Measurements from ENCODE around the gene EBF4.
"Not testable (repeated sequence)": the region's sequence is repeated elsewhere in the genome, so short reads cannot be mapped to it uniquely, and the experiment has no call there.

Gene EBF4

GRCh38 chr20:2759603-2760296 lies 67.2 kb downstream of the EBF4 start:
- no peak for DNase-seq

DNA sequence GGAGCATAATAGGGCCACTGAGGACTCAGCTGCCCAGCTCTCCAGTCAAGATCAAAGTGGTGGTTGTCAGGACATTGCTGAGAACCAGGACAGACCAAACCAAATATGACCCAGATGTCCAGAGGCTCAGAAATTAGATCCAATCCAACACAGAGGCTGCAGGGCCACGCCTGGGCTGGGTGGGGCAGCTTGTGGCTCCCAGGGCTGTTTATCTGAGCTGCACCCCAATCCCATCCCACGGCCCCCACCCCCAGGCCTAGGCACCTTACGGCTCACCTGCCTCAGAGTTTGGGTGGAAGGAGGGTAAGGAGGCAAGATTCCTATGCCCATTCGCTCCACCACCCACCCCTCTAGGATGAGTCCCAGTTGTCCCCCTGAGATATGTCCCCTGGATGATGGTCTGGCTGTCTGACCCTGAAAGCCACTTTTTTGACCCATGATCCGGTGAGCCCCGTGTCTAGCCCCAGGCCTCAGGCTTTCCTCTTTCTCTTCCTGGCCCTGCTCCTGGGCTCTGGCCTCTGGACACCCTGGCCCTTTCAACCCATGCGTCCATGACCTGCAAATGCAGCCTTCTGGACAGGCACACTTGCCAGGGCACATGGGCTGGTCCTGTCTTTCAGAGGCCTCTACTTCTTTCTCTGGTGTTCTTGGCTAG lies 67.8 kb downstream of the EBF4 start:
- no peak for DNase-seq

DNA sequence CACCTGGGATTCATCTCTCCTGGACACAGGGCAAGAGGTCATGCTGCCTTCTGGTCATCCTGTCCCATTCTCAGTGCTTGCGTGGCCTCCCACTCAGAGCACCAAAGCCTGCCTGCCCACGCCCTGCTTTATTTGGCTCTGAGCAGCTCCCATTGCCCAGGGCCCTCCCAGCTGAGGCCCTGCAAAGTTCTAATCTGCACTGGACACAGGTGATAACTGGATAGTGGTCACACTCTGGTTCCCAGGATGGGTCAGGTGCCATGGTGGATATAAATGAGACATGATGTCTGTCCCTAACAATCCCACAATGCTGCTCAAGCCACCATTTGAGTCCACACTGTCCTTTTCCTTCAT lies 68.3 kb downstream of the EBF4 start:
- DNase-seq, result no peak

DNA sequence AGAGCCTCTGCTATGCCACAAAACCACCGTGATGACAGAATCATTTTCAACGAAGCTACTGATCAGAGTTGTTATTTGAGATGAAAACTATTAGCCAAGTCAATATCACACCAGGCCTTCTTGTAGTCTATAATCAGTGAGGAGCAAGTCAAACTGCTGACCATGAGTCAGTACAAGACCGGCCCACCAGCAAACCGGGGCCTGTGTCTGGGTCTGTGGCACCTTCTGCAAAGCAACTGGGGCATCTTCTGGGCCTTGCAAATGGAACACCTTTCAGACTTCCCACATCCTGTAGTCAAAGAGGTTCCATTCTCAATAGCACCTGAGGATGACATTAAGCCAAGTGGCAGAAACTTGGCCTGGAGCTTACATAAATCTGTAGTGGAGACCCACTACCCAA lies 69.3 kb downstream of the EBF4 start:
- DNase-seq, result no peak

- no peak for DNase-seq
Measured at GRCh38 chr20:2762578-2763131, 70.1 kb downstream of the EBF4 start.

DNA sequence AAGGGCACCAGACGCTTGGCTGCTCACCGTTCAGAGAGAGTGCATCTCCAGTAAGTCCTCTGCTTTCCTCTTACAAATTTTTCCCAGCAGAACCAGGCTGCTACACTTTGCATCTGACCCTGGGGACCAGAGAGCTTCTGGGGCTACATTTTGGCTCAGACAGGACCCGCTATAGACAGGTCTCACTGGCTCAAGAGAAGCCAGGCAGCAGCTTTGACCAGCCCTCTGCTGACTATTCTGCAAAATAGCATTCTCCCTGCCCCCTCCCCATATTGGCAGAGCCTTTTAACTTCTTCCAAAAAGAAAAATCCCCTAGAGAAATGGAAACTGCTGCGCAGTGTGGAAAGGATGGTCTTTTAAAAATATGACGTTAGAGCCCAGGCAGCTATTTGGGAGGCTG lies 70.6 kb downstream of the EBF4 start:
- DNase-seq, result no peak

DNA sequence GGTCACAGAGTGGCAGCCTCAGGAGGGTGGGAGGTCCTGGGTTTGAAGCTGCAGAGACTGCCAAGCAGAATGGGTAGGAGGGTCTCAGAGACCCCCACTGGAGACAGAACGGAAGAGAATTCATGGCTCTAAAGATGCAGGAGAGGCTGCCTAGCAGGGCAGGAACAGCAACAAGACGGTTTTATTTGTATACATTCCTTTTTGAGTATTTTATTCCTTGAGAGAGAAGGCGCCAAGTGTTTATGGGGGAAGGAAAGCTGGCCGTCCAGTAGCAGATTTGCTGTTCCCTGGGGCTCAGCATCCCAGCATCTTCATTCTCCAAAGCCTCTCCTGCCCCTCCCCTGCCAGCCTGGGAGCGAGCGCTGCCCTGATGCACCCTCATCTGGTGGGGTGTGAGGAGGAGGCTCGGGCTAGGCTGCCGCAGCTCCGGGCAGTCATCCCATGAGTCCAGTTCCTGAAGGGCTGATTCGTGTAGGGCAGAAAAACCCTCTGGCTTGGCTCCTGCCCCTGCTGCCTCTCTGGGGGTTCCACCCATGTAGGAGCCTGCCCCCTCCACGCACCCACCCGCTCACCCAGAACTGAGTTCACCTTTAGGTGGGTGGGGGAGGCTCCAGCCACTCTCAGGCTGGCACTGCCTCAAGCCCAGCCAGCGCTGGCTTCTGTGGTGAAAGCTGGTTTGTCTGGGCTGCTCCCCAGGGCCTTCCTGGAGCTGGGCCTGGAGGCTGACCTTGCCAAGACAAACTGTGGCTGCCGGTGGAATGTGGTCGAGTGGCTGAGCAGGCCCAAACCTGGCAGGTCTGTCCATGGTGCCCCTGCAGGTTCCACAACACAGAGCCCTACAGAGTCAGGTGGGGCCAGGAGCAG lies 75.4 kb downstream of the EBF4 start:
- DNase-seq, result peak; percentile 83

DNA sequence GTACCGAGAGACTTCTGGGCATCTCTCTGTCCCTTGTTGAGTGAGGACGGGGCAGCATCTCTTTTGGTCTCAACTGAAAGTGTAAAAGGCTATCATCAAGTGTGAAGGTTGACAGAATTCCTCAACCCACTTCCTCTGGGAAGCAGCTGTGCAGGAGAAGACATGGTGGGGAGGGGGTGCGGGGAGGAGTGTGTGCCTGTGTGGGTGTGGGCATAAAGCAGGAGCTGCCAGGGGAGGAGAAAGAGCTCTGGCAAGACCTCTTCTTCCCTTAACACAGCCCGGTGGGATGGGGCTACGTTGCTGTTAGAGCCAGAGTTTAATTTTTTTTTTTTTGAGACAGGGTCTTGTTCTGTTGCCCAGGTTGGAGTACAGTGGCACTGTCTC lies 76.0 kb downstream of the EBF4 start:
- no peak for DNase-seq

- DNase-seq, result not testable (repeated sequence)
Measured at GRCh38 chr20:2770091-2770490, 77.5 kb downstream of the EBF4 start.

GRCh38 chr20:2771631-2772080 lies 79.1 kb downstream of the EBF4 start:
- DNase-seq, result no peak

DNA sequence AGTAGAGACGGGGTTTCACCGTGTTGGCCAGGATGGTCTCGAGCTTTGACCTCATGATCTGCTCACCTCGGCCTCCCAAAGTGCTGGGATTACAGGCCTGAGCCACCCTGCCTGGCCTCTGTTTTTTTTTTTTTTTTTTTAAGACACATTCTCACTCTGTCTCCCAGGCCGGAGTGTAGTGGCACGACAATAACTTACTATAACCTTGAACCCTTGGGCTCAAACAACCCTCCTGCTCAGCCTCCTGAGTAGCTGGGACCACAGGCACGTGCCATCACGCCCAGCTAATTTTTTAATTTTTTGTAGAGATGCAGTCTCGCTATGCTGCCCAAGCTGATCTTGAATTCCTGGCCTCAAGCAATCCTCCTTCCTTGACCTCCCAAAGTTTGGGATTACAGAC lies 81.2 kb downstream of the EBF4 start:
- no peak for DNase-seq

DNA sequence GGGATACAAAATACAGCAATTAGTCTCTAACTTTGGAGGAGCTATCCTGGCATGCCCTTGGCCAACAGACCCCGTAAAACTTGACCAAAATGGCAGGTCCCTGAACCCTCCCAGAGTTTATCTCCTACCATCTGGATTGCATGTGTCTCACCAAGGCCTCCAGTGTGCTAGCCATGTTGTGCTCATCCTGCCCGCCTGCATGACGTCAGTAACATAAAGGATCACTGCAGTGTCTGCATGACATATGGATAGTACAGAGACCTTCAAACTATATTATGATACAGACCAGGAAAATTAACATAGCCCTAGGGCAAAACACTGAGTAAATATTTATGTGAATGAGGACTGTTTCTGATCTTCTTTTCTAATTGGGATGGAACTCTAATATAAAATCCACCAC lies 82.6 kb downstream of the EBF4 start:
- DNase-seq, result no peak

- no peak for DNase-seq
Measured at GRCh38 chr20:2778602-2779321, 86.2 kb downstream of the EBF4 start.

- DNase-seq, result no peak
Measured at GRCh38 chr20:2780948-2781347, 88.4 kb downstream of the EBF4 start.

DNA sequence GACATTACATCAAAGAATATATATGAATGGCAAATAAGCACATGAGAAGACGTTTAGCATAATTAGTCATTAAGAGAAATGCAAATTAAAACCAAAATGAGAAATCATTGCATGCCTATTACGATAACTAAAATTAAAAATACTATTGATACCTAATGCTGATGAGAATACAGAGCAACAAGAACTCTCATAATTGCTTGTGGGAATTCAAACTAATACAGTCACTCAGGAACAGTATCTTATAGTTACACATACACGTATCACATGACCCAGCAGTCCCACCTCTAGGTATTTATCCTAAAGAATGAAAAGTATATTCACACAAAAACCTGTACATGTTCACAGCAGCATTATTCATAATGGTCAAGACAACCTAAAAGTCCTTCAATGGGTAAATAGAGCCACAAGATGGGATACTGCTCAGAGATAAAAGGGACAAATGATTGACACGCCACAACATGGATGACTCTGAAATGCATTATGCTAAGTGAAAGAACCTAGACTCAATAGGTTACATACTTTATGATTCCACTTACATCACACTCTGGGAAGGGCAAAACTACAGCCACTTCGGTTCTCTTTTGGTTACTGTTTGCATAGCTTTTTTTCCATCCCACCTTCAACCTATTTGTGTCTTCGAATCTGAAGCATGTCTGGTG lies 91.5 kb downstream of the EBF4 start:
- DNase-seq, result no peak

DNA sequence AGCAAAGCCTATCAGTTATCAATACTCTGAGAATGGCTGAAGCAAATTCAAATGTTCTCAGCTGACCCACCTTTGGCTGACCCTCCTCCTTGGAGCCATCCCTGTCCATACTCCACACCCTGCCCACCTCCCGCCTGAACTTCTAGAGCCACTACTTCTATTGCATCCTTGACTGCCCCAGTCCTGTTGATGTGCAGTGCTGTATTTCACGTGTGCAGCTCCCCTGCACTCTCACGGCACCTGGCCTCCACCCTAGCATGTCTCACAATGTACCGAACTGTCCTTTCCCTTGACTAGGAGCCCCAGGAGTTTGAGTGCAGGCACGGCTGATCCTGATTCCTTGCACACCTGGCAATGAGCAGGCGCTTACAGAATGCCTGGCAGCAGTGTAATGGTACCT lies 100.9 kb downstream of the EBF4 start:
- DNase-seq, result no peak

DNA sequence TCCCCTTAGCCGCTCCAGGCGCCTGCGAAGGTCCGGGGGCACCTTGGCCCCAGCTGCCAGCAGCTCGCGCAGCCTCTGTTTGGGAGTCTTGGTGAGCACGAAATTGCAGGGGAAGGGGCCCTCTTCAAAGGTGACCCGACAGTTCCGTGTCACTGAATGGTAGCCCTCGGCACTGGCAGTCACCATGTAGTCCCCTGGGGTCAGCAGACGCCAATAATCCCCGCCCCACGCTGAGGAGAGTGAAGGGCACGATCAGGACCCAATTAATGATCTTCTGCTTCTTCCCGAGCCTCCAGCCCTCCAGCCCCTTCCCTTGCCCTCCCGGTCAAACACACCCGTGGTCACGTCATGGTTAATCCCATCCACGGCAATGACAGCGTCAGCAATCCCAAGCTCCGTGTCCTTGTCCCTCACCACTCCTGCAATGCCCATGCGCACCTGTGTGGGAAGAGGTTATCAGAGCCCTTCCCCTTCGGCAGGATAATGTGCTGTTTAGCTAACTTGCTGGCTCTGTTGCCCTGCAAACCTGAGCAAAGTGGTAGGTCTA lies 101.7 kb downstream of the EBF4 start:
- DNase-seq, result no peak

DNA sequence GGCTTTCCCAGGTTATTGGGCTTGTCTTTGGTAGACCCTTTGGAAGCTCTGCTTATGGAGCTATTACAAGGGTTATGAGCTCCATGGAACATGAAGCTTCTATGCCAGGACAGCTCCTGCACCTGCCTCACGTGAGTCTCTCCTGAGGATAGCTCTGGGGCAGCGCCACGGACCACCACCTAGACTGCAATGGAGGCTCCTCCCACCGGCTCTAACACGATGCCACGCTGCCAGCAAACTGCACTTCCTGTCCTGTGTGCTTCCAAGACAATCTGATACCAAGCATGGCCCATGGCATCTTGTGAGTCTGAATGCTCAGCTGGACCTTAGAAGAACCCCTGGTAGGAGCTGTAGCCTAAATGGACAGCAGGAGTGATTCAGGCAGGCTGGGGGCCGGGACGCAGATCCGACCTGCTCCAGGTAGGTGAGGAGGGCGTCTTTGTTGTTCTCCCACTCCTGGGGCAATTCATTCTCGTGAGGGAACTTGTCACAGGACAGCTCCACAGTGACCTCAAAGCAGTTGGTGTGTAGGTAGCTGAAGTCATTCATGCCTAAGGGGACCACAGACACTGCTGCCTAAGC lies 102.4 kb downstream of the EBF4 start:
- no peak for DNase-seq

GRCh38 chr20:2795451-2795850 lies 102.9 kb downstream of the EBF4 start:
- DNase-seq, result no peak

DNA sequence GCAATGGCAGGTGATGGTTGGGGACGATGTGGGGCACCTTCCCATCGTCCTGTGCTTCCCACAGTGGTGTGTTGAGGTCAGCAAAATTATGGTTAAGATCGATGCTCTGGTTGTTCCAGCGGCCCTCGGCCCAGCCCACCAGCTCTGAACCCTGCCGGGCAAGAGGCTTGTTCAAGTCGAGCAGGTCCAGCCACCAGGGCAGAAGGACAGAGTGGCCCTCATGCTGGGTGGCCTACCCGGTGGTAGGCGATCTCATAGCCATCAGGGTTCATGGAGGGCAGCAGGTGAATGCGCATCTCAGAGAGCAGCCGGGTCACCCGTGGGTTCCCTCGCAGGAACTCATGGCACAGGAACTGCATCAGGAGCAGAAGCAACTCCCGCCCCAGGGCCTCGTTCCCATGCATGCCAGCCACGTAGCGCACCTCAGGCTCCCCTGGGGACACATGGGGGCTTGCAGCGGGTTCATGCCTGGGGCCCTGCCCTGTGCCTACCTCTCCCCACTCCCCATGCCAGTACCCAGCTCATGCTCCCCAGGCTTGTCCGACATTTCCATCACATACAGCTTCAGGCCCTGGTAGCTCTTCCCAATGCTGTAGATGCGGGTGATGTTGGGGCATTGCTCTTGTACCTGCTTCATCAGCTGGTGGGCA lies 103.6 kb downstream of the EBF4 start:
- no peak for DNase-seq
